ENCODE results near the gene SORL1-AS1.

- no peak for TF ChIP-seq BHLHE40 (IDR thresholded peaks at IDR 0.05; ENCODE audit: borderline replicate concordance in 1 of 2, low read depth in 2 of 2, low read length in 1 of 2)
- TF ChIP-seq CTCF (IDR thresholded peaks at IDR 0.05 in 2 of 3, conservative IDR thresholded peaks at IDR 0.05 in 1 of 3; ENCODE audit: control insufficient read depth in 2 of 3, extremely low read depth in 1 of 3, insufficient read depth in 1 of 3, low read depth in 3 of 3, low read length in 3 of 3) = no peak
- TF ChIP-seq REST (IDR thresholded peaks at IDR 0.05; ENCODE audit: low read depth, low read length) = no peak
- TF ChIP-seq POLR2AphosphoS5 (IDR thresholded peaks at IDR 0.05; ENCODE audit: low read length) = no peak
- TF ChIP-seq SMC3 (IDR thresholded peaks at IDR 0.05; ENCODE audit: borderline replicate concordance, low read length) = no peak
- no peak for TF ChIP-seq FOXM1 (IDR thresholded peaks at IDR 0.05; ENCODE audit: low read depth, low read length)
- no peak for TF ChIP-seq ZZZ3 (IDR thresholded peaks at IDR 0.05; ENCODE audit: control insufficient read depth, insufficient read length, low read depth)
- no peak for TF ChIP-seq POLR2A (IDR thresholded peaks at IDR 0.05; ENCODE audit: low read depth, low read length)
- no peak for TF ChIP-seq SIN3A (IDR thresholded peaks at IDR 0.05; ENCODE audit: low read depth, low read length)
- TF ChIP-seq POLR2AphosphoS2 (IDR thresholded peaks at IDR 0.05; ENCODE audit: low read depth, low read length) = no peak; the same call in 1 of the 2 replicates
- TF ChIP-seq RCOR1 (conservative IDR thresholded peaks at IDR 0.05; ENCODE audit: low read depth, low read length) = no peak
Observed at GRCh38 chr11:121455115-121455514, 2.3 kb upstream of the SORL1-AS1 start.
